Central memory CD4-positive, alpha-beta T cell (primary cell): ENCODE measurements around the gene SEBOX.
A peak's percentile ranks its signal among the peaks of the same experiment; 100 is the strongest.
"Not testable (repeated sequence)": the region's sequence is repeated elsewhere in the genome, so short reads cannot be mapped to it uniquely, and the experiment has no call there.

Source experiments
- DNase-seq: peaks from one replicate; pipeline ENCODE4 v3.0.0; 2022

Gene SEBOX

GRCh38 chr17:28367641-28368305, 2.8 kb upstream of the SEBOX start:
- DNase-seq = no peak

DNA sequence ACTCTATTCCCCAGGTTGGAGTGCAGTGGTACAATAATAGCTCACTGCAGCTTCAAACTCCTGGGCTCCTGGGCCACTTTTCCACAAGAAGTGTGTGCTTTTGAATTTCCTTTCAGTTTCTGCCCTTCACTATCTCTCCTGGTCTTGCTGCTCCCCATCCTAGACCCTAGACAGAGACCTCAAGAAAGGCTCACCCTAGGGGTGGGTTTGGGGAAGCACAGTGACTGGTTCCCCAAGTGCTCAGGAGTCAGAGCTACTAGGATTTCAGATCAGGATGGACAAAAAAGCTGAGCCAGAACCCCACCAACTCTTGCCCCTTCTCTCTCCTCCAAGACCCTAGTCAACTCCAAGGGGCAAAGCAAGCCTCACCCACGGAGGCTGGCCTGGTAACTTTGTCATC, 1.6 kb upstream of the SEBOX start:
- no peak for DNase-seq

DNA sequence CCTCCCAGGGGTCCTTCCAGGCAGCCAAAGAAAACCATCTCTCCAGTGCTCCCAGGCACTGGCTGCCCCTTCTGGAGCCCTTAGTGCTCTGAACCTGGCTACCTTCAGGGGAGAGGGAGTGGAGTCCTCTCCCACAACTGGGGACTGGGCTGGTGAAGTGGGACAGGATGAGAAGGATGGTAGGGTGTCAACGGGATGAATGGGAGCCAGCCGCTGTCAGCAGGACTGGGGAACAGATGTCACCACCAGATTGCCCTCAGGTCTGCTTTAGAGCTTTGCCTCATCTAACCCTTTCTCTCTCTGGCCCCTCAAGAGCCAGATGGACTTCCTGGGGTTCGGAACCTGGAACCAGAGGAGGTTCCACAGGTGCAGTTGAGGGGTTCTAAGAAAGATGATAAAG, 488 bp upstream of the SEBOX start:
- DNase-seq = no peak

GRCh38 chr17:28363776-28364650, 986 bp downstream of the SEBOX start:
- no peak for DNase-seq

DNA sequence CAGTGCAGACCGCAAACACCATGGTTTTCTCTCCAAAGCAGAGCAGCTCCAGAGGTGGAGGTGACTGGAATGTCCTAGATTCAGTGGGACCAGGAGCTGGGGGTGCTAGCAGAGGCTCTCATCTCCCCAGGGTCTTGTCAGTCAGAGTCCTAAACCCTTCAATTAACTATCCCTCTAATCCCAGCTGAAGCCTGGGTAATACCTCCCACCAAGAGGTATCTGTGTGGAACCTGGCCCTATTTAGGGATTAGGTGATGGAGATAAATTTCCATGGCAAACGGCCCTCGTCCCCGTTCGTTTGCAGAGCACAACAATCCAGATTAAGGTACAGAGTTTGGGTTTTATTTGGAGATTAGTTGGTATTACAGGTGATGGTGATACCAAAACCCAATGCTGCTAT, 1.8 kb downstream of the SEBOX start:
- DNase-seq = no peak

DNA sequence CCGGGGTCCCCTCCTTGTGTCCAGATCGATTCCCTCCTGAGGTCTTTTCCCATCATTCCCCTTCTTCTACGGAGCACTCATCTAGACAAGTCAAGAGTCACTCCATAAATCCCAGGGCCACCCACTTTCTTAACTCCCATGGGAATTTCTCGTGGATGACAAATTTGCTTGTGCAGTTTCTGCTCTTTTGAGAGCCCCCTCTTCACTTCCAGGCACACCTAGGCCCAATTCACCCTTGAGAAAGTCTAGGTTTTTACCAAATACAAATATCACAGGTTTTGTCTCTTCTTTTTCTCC, 7.2 kb downstream of the SEBOX start:
- DNase-seq = no peak

DNA sequence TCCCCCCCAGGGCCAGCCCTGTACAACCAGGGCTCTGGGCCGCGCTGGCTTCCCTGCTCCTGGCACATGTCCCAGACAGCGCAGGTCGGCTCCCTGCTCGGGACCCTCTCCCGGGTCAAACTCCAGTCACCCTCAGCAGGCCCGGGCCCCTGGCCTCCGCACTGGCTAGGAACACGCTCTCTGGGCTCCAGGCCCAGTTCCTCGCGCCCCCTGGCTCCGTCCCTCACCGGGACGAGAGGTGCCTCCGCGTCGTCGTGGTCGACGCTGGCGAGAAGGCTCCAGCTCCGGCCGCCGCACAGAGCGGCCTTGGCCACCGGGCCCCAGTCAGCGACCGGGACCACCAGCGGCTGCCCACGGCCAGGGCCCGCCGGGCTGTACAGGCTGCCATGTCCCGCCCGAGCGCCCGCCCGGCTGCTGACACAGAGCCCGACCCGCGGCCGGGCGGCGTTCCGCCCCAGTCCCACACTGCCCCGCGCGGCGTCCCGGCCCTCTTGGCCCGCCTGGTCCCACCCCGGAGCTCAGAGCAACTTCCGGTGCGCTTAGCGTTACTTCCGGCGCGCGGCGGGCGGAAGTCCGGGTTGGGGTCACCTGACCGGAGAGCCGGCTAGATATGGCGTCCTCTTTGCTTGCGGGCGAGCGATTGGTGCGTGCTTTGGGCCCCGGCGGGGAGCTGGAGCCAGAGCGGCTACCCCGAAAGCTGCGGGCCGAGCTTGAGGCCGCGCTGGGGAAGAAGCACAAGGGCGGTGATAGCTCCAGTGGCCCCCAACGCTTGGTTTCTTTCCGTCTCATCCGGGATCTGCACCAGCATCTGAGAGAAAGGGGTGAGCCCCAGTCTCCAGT, 7.7 kb downstream of the SEBOX start, which contains the start of gene POLDIP2:
Gene POLDIP2 (minus strand): TSS at position 467 of the 840 bp plus-strand sequence. CDS start 79 bp downstream, at position 388.
- peak; percentile 96 for DNase-seq

DNA sequence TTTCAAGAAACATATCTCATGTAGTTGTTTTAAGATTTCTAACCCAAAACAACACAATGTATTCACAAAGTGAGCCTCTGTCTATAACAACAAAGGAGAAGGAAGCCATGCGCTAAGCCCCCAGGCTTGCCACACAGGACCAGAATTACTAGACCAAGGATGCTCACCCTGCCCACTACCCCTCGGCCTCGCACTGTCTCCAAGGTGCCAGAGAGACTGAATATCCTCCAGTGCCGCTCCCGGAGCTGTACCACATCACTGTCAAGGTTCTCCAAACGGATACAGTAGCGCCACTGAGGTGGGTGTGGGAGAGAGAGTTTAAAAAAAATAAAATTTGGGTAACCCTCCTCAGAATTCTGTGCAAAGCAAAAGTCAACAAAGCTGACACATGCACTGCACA, 14.7 kb downstream of the SEBOX start:
- DNase-seq = no peak

DNA sequence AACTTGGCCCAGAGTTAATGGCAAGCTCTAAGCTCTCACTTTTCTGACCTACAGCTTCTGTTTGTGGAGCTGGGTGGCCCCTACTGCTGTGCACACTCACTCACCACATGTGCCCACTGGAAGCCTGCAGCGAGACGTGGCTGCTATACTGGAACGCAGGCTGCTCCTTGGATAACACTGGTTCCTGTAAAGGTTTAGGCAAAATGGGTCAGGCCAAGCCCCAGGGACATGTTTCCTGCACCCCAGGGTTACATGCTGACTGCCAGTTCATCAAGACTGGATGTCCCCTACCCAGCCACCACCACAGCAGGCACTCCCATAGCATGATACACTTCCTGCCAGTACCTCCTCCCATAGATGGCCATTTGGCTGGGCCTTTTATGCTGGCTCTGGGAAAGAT, 16.0 kb downstream of the SEBOX start:
- DNase-seq = no peak

DNA sequence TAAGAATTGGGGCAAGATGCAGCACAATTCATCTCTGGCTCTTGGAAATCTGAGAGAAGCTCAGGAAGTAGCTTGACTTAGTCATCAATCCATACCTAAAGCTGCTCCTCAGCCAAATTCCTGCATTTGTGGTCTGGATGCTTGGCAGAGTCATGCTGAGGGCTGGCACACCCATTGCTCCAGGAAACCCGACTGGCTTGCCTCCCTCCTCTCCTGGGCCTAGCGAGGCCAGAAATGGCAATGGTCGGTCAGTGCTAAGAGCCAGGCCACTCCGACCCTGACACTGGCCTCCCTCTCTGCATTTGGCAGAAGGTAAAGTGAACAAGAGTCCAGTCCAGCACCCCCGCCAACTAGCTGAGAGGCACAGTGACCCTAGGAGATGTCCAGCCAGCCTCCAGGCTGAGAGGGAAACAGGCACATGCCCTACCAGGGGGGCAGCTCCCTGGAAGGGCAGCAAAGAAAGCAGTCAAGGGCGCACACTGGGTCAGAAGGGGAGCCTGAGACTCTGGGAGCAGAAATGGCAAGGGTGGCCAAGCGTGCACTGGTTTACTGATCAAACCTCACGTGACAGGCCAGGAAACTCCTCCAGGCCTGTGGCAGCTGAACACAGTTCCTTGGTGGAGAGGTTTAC, 17.6 kb downstream of the SEBOX start:
- DNase-seq = no peak

DNA sequence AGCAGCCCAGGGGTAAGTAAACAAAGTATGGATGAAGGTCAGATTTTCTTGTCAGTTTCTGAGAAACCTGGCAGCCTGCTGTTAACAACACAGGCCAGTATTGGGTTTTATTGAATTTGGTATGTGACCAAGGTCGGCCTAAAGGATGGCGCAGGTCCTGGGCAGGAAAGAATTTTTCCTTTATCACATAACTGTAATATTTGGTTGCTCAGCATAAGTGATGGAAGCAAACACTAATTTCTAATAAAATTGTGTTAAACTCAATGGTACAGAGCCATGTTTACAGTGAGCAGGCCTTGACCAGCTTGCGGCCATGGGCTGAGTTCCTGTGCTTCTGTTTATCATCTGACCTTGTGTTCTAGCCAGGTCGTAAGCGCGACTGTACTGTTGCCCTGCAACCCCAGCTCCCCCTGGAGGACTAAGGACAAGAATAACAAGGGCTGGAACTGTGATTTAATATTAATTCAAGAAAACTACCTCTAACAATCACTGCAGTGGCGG, 18.2 kb downstream of the SEBOX start:
- no peak for DNase-seq

DNA sequence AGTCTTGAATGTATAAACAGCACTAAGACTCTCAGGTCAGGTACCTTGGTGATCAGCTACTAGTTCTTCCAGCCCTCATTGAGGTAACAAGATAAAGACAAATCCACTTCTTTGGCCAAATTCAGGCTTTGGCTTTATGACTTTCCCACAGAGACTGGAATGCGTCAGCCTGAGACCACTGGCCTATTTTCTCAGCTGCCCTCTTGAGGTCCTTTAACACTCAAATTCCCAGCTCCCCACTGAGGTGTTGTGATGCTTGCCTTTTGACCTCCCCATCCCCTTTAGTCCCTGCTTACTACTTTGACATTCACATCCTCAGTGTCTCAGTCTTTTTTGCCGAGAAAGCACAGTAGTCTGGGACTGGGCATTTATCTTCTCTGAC, 18.8 kb downstream of the SEBOX start:
- no peak for DNase-seq

DNA sequence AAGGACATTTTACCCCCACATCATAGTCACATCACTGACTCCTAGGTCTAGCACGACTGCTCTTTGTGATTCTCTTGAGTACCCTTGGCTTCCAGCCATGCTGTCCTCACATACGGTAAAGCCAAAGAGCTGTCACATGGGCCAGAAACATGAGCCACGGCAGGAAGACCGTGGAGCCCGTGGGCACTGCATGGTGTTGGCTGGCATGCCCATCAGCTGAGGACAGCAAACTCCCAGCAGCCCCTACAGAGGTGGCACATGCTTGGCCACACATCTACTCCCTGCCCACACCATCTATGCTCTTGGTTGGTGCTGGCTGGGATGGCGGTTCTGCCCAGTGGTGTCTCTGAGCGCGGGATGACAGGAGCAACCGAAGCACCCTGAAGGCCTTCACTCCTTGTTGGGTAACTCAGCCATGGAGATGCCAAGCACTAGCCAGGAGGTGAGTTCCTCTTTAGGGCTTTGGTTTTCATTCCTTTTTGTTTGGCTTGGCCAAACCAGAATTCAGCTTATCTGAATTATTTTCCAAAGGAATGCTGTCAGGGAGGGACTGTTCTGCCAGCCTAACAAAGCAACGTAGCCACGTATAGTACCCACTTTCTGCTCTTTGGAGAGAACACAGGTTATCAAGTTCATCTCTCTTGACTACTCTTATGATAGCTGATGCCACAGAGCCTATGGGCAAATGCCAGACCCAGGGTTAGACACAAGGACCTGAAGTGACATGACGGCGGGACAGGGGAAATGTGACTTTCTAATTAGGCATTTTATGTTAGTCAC, 19.4 kb downstream of the SEBOX start:
- DNase-seq = no peak

GRCh38 chr17:28344435-28344901, 20.5 kb downstream of the SEBOX start:
- no peak for DNase-seq

GRCh38 chr17:28344011-28344410, 21.0 kb downstream of the SEBOX start:
- no peak for DNase-seq

DNA sequence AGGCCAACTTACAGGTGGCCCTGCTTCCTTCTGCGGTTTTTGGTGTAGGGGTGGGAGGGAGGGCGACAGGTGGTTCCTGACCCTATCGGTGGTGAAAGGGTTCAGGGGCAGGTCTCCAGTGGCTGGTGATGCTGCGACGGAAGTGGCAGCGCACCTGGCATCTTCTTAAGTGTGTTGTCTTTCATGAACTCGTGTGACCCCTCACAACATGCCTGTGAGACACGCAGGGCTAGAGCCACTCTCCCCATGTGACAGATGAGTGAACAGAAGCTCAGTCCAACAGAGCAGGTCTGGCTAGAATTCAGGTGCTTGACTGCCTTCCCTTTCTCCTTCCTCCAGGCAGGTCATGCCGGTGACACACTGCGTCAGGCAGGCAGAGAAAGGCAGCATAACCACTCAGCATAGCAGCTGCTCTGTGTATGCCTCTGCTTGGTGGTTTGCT, 21.5 kb downstream of the SEBOX start:
- no peak for DNase-seq

GRCh38 chr17:28342313-28342712, 22.7 kb downstream of the SEBOX start:
- DNase-seq = no peak

DNA sequence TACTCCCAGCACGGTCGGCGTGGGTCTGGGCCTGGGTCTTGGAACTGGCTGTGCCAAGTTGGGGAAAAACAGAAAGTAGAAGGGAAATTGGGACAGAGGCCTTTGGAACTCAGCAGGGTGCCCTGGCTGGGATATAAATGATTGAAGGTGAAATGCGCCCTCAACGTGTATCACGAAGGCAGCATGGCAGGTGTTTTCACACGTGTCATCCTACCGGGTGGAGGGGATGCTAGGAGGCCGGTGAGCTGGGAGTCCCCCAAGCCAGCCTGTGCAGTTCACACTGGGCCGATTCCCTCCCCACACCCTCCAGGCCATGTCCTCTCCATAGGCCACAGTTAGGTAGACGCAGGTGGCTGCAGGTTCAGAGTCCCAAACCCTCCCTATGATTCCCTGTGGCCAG, 23.5 kb downstream of the SEBOX start:
- DNase-seq = no peak

GRCh38 chr17:28340374-28340773, 24.6 kb downstream of the SEBOX start:
- no peak for DNase-seq

GRCh38 chr17:28339431-28339830, 25.6 kb downstream of the SEBOX start:
- DNase-seq = no peak

- DNase-seq = not testable (repeated sequence)
Measured at GRCh38 chr17:28338769-28339212, 26.2 kb downstream of the SEBOX start.
